ENCODE measurements around the gene S100B. TPM values are rescaled to one million over a fixed set of nuclear protein-coding genes. Genes with fewer than 3 reads are reported as not detected.

Gene S100B
- total RNA-seq, 1 experiment from 2014 or later: not detected

DNA sequence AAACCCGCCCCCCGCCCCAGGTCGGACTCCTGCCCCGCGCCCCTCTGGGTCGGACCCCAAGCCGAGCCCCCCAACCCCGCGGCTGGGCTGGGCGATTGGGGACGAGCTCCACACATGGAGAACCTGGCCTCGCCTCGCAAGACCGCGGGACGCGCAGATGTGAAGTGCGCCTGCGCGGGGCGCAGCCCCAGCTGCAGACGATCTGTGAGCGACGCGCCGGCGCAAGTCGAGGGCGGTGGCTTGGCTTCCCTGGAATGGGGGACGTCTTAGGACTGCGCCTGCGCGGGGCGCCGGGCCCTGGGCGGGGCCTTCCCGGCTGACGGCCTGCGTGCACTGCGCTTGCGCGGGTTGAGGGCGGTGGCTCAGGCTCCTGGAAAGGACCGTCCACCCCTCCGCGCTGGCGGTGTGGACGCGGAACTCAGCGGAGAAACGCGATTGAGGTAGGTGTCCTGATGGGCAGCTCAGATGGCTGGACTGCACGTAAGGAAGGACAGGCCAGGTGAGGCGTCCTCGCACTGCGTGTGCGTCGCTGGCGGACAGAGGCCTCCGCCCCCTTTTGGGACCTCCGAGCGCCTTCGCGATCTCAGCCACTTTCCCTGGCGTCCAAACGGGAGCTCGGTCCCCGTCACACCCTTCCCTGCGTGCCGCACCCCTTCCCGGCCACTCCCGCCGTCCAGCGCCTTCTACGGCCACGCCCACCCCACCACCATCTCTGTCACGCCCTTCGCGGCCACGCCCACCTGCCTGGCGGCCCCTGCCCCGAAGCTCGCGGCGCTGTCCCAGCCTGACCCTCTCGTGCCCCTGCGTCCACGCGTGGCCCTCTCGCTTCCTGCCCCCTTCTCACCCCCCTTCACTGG lies 30.7 kb upstream of the S100B start, which contains the start of gene PRMT2 (continued):
- TF ChIP-seq SP1 (IDR thresholded peaks at IDR 0.05; ENCODE audit: low read depth) (no peak), ELF1 (IDR thresholded peaks at IDR 0.05; ENCODE audit: borderline replicate concordance, low read depth) (no peak), EGR1 (IDR thresholded peaks at IDR 0.05; ENCODE audit: low read depth) (no peak), RAD21 (IDR thresholded peaks at IDR 0.05; ENCODE audit: low read depth) (no peak), SRF (IDR thresholded peaks at IDR 0.05; ENCODE audit: low read depth) (no peak)

DNA sequence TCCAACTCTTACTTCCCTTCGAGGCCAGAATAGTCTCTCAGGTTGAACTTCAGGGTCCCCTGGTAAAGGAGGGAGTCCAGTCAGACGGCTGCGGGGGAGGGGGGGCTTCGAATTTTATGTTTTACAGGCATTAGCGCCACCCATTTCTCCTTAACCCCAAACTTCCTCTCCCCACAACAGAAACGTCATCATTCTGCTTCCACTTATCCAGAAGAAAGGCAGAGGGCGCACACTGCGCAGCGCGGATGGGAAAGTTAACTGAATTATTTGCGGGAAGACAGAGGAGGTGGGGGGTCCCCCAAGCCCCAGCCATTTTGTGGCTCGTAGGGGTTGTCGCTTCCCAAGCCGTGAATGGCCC lies 30.1 kb upstream of the S100B start:
- Histone ChIP-seq H3K4me3 (replicated peaks in 1 of 2; ENCODE audit: low read depth in 1 of 2, low read length in 2 of 2) (peak overlapping the region; percentile 75 to 88), H4K20me1 (ENCODE audit: insufficient read depth) (no peaks in the 10 kb centered on the region), H3K36me3 (ENCODE audit: control insufficient read depth in 1 of 2, insufficient read depth in 2 of 2, low read length in 2 of 2) (no peaks in the 10 kb centered on the region), H3K27me3 (ENCODE audit: insufficient read depth, low read length) (no peaks in the 10 kb centered on the region), H3K79me2 (ENCODE audit: insufficient read depth, low read length) (peaks cover 36% of the 10 kb centered on the region), H3K9me2 (ENCODE audit: insufficient read depth) (no peaks in the 10 kb centered on the region), H3K9ac (ENCODE audit: low read length) (peak overlapping the region; percentile 74), H3K9me3 (ENCODE audit: control insufficient read depth in 1 of 2, insufficient read depth in 1 of 2, low read depth in 1 of 2, low read length in 2 of 2) (no peaks in the 10 kb centered on the region), H3K4me2 (ENCODE audit: low read length) (peak overlapping the region; percentile 93), H2AFZ (ENCODE audit: low read depth, low read length, poor library complexity, severe bottlenecking) (no peak overlapping the region), H3K27ac (ENCODE audit: low read depth, low read length) (peak overlapping the region; percentile 99), H3K4me1 (ENCODE audit: control insufficient read depth in 1 of 2, insufficient read depth in 2 of 2, low read length in 2 of 2) (peaks cover 7 to 26% of the 10 kb centered on the region in 2 experiments; a peak in 3 of 4 replicates)
- TF ChIP-seq YY1 (IDR thresholded peaks at IDR 0.05; ENCODE audit: extremely low read depth, insufficient replicate concordance, low read depth, low read length): no peak
- no peak for TF ChIP-seq POLR2AphosphoS5 (IDR thresholded peaks at IDR 0.05; ENCODE audit: low read depth, low read length)
- TF ChIP-seq SIN3A (IDR thresholded peaks at IDR 0.05; ENCODE audit: low read depth): no peak
- TF ChIP-seq EGR1 (IDR thresholded peaks at IDR 0.05; ENCODE audit: low read depth): no peak
- no peak for TF ChIP-seq ZNF274 (IDR thresholded peaks at IDR 0.05; ENCODE audit: low read depth, low read length)
- TF ChIP-seq FOSL1 (IDR thresholded peaks at IDR 0.05; ENCODE audit: low read depth): no peak
- TF ChIP-seq ZFX (IDR thresholded peaks at IDR 0.05): no peak
- TF ChIP-seq EZH2phosphoT487 (IDR thresholded peaks at IDR 0.05; ENCODE audit: borderline replicate concordance): no peak
- TF ChIP-seq CBX3 (IDR thresholded peaks at IDR 0.05; ENCODE audit: low read depth): no peak
- TF ChIP-seq REST (IDR thresholded peaks at IDR 0.05; ENCODE audit: low read depth): no peak
- TF ChIP-seq SP1 (IDR thresholded peaks at IDR 0.05; ENCODE audit: low read depth): no peak
- TF ChIP-seq, protein P1, sequence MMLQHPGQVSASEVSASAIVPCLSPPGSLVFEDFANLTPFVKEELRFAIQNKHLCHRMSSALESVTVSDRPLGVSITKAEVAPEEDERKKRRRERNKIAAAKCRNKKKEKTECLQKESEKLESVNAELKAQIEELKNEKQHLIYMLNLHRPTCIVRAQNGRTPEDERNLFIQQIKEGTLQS (IDR thresholded peaks at IDR 0.05): no peak
- no peak for TF ChIP-seq ELF1 (IDR thresholded peaks at IDR 0.05; ENCODE audit: borderline replicate concordance, low read depth)
- no peak for TF ChIP-seq TCF7L2 (IDR thresholded peaks at IDR 0.05; ENCODE audit: borderline replicate concordance, extremely low read depth, insufficient read depth, insufficient read length)
- TF ChIP-seq SRF (IDR thresholded peaks at IDR 0.05; ENCODE audit: low read depth): no peak
- ChIA-PET POLR2A (interaction anchor here (0.7 to 0.8 kb wide), 2 partner anchors 32 to 177 kb away, joined by 3 read pairs; no protein-coding TSS in a partner anchor), RAD21 (ENCODE audit: low non-redundant PET in 1 of 2, low total read pairs in 2 of 2, uncharacterized antibody in 2 of 2, unreplicated experiment in 2 of 2) (no interaction called here), CTCF (interaction anchor here (0.6 to 1.0 kb wide), 3 partner anchors 27 to 509 kb away, joined by 3 to 5 read pairs (median 3); no protein-coding TSS in a partner anchor)
- BruUV-seq (replicated peaks): TSS peak; percentile 97
- intact Hi-C loops (cut with micrococcal nuclease): no loop called here
- ATAC-seq (peak; percentile 39), DNase-seq (ENCODE audit: low read depth, low spot score) (peak; percentile 40)
